ENCODE results near the gene ZNF177.
"Not testable (repeated sequence)": the region's sequence is repeated elsewhere in the genome, so short reads cannot be mapped to it uniquely, and the experiment has no call there.

ZNF177 gene

GRCh38 chr19:9362905-9363304 is at the start of gene ZNF177:
TSS of gene ZNF177 (plus strand) at chr19:9363013. CDS start at chr19:9378312, 15,299 bp downstream.
- ChIA-PET POLR2A (no interaction called here), CTCF (no interaction called here)
- DNase-seq (ENCODE audit: low read depth, low spot score) = no peak
- TF ChIP-seq CTCF (IDR thresholded peaks at IDR 0.05; ENCODE audit: insufficient read depth, low read length, missing control alignments) = no peak
- H3K4me3 ChIP-seq (ENCODE audit: low read depth, low read length) = peak within 1 kb of the TSS; percentile 59

- ChIA-PET CTCF (interaction anchor here (1.1 kb wide), 1 partner anchor 8 kb away, joined by 3 read pairs; no protein-coding TSS in a partner anchor), POLR2A (no interaction called here)
- no peak for DNase-seq (ENCODE audit: low read depth, low spot score)
- H3K4me3 ChIP-seq (ENCODE audit: low read depth, low read length) = no peak overlapping the region
- no peak for TF ChIP-seq CTCF (IDR thresholded peaks at IDR 0.05; ENCODE audit: insufficient read depth, low read length, missing control alignments)
Observed at GRCh38 chr19:9313756-9314155, 49.1 kb upstream of the ZNF177 start.

- H3K4me3 ChIP-seq (ENCODE audit: low read depth, low read length) = no peak overlapping the region
- DNase-seq (ENCODE audit: low read depth, low spot score) = no peak
- no peak for TF ChIP-seq CTCF (IDR thresholded peaks at IDR 0.05; ENCODE audit: insufficient read depth, low read length, missing control alignments)
- POLR2A ChIA-PET = no interaction called here
- CTCF ChIA-PET = interaction anchor here (1.3 kb wide), 1 partner anchor 8 kb away, joined by 3 read pairs; no protein-coding TSS in a partner anchor
Observed at GRCh38 chr19:9321338-9321737, 41.5 kb upstream of the ZNF177 start.

- H3K4me3 ChIP-seq (ENCODE audit: low read depth, low read length); POLR2A ChIA-PET; DNase-seq (ENCODE audit: low read depth, low spot score): not testable (repeated sequence)
- CTCF ChIA-PET = interaction anchor here (1.3 to 2.8 kb wide), 2 partner anchors 8 to 11 kb away, joined by 3 to 15 read pairs; no protein-coding TSS in a partner anchor
Observed at GRCh38 chr19:9321756-9322155, 41.1 kb upstream of the ZNF177 start.

GRCh38 chr19:9322201-9322600 is 40.6 kb upstream of the ZNF177 start:
- H3K4me3 ChIP-seq (ENCODE audit: low read depth, low read length) = not testable (repeated sequence)
- CTCF ChIA-PET = interaction anchor here (1.3 to 2.8 kb wide), 2 partner anchors 9 to 11 kb away, joined by 3 to 15 read pairs; no protein-coding TSS in a partner anchor

GRCh38 chr19:9323557-9323918 is 39.3 kb upstream of the ZNF177 start:
- POLR2A ChIA-PET = interaction anchor here (0.9 kb wide), 1 partner anchor 17 kb away, joined by 6 read pairs; no protein-coding TSS in a partner anchor
- no peak for TF ChIP-seq CTCF (IDR thresholded peaks at IDR 0.05; ENCODE audit: insufficient read depth, low read length, missing control alignments)
- peak overlapping the region; percentile 85 for H3K4me3 ChIP-seq (ENCODE audit: low read depth, low read length)
- CTCF ChIA-PET = interaction anchor here (2.8 kb wide), 1 partner anchor 13 kb away, joined by 15 read pairs; no protein-coding TSS in a partner anchor
- peak; percentile 44 for DNase-seq (ENCODE audit: low read depth, low spot score)

More at GRCh38 chr19:9322201-9322600, 40.6 kb upstream of the ZNF177 start:
- DNase-seq (ENCODE audit: low read depth, low spot score); POLR2A ChIA-PET: not testable (repeated sequence)

- TF ChIP-seq CTCF (IDR thresholded peaks at IDR 0.05; ENCODE audit: insufficient read depth, low read length, missing control alignments) = peak; percentile 38
- peak; percentile 69 for DNase-seq (ENCODE audit: low read depth, low spot score)
- peak within 1 kb of the TSS; percentile 85 for H3K4me3 ChIP-seq (ENCODE audit: low read depth, low read length)
- ChIA-PET CTCF (interaction anchor here (2.8 kb wide), 1 partner anchor 13 kb away, joined by 15 read pairs; no protein-coding TSS in a partner anchor), POLR2A (interaction anchor here (0.6 to 0.9 kb wide), 2 partner anchors 17 to 24 kb away, joined by 3 to 6 read pairs; no protein-coding TSS in a partner anchor)
Observed at GRCh38 chr19:9323919-9324583, 38.8 kb upstream of the ZNF177 start, which contains the start of gene ZNF559. TSS of gene ZNF559 (plus strand) at chr19:9324179. CDS start at chr19:9338550, 14,371 bp downstream.

All from AG04449 (cell line).